AG09319 (cell line): ENCODE data around the gene XRN1.
A peak's percentile ranks its signal among the peaks of the same experiment; 100 is the strongest.

ENCODE experiments used
- DNase-seq: peaks from one replicate; pipeline ENCODE4 v3.0.0-alpha.2; 2010; ENCODE audit warnings: low read depth; ENCODE audit errors: extremely low read depth
- TF ChIP-seq, protein P1 (sequence below): IDR thresholded peaks from 2 replicates; pipeline ENCODE4 v1.5.1; 2011; ENCODE audit warnings: low read depth, mild to moderate bottlenecking, inconsistent platforms, low read length, moderate library complexity

The XRN1 gene, protein sequence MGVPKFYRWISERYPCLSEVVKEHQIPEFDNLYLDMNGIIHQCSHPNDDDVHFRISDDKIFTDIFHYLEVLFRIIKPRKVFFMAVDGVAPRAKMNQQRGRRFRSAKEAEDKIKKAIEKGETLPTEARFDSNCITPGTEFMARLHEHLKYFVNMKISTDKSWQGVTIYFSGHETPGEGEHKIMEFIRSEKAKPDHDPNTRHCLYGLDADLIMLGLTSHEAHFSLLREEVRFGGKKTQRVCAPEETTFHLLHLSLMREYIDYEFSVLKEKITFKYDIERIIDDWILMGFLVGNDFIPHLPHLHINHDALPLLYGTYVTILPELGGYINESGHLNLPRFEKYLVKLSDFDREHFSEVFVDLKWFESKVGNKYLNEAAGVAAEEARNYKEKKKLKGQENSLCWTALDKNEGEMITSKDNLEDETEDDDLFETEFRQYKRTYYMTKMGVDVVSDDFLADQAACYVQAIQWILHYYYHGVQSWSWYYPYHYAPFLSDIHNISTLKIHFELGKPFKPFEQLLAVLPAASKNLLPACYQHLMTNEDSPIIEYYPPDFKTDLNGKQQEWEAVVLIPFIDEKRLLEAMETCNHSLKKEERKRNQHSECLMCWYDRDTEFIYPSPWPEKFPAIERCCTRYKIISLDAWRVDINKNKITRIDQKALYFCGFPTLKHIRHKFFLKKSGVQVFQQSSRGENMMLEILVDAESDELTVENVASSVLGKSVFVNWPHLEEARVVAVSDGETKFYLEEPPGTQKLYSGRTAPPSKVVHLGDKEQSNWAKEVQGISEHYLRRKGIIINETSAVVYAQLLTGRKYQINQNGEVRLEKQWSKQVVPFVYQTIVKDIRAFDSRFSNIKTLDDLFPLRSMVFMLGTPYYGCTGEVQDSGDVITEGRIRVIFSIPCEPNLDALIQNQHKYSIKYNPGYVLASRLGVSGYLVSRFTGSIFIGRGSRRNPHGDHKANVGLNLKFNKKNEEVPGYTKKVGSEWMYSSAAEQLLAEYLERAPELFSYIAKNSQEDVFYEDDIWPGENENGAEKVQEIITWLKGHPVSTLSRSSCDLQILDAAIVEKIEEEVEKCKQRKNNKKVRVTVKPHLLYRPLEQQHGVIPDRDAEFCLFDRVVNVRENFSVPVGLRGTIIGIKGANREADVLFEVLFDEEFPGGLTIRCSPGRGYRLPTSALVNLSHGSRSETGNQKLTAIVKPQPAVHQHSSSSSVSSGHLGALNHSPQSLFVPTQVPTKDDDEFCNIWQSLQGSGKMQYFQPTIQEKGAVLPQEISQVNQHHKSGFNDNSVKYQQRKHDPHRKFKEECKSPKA (N-terminal part only)

DNA sequence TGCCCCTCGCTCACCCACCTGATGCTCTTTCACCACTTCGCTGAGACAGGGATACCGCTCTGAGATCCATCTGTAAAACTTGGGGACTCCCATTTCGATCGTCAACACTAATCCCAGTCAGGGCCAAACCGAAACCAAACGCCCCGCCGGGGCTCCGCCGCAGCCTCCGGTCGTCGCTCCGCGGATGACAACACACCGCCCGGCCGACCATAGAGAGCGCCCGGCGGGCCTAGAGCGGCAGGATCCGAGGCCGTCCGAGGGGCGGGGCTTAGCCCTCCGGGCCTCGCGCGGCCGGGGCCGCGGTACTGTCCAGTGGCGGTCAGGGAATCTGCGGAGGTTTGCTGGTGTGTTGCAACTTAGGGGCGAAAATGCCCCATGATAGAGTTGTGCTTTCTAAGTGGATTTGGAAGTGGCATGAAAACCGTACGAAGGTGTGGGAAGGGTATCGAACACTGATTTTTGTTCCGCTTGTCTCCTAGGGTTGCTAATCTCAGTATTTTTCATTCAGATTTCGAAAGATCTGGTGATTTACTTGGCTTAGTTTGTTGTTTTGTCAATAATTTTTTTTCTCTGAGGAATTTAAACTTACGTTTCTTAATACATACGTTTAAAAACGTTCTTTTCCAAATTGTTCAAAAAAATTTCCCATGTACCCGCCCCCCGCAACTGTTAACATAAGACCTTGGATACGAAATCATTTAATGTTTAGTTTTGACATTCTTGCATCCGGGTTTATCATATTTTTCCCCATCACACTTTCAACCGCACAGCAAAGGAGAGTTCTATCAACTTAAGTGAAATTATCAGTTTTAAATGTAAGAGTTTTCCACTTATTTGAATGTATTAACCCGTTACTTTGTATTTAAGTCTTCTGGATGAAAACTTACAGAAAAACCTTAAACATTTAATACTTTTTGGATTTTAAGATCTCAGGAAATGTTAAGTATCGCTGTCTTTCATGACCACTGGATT is at the start of gene XRN1:
Gene XRN1 (minus strand): TSS at position 186 of the 972 bp plus-strand sequence. CDS start 93 bp downstream, at position 93.
- TF ChIP-seq, protein P1, sequence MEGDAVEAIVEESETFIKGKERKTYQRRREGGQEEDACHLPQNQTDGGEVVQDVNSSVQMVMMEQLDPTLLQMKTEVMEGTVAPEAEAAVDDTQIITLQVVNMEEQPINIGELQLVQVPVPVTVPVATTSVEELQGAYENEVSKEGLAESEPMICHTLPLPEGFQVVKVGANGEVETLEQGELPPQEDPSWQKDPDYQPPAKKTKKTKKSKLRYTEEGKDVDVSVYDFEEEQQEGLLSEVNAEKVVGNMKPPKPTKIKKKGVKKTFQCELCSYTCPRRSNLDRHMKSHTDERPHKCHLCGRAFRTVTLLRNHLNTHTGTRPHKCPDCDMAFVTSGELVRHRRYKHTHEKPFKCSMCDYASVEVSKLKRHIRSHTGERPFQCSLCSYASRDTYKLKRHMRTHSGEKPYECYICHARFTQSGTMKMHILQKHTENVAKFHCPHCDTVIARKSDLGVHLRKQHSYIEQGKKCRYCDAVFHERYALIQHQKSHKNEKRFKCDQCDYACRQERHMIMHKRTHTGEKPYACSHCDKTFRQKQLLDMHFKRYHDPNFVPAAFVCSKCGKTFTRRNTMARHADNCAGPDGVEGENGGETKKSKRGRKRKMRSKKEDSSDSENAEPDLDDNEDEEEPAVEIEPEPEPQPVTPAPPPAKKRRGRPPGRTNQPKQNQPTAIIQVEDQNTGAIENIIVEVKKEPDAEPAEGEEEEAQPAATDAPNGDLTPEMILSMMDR: no peak
- peak; percentile 88 for DNase-seq

DNA sequence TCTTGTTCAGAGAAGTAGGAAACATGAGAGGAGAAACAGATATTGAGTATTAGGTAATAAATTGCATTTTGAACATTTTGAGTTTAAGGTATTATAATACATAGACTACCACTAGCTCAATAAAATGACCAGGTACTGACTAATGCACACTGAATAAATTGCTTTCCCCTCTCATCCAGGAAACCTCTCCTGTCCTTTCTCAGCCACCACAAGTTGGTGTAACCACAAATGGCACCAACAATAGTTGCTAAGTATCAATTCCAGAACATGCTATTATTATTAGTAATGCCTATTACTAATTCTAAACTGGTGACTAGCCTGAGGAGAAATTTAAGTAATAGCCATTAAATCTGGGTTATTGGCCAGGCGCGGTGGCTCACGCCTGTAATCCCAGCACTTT is 47.3 kb upstream of the XRN1 start:
- DNase-seq: no peak
- TF ChIP-seq, protein P1: no peak

DNA sequence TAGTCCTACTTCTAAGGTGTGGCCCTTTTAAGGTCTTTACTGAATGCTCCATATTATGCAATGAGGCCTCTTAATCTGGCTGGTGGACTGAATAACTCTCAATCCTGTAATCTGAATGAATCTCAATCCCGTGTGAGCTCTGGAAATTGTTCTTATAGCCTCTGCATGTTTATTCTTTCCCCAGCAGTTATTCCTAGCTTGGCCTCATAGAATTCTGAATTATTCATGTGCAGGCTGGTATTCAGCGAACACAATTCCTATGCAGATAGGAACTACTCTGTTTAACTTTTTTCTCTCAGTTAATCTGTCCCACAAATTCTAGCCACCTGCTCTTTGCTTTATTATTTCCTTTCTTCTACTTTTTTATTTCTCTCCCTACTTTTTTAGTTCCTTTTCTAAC is 44.3 kb upstream of the XRN1 start:
- no peak for DNase-seq
- TF ChIP-seq, protein P1: no peak

DNA sequence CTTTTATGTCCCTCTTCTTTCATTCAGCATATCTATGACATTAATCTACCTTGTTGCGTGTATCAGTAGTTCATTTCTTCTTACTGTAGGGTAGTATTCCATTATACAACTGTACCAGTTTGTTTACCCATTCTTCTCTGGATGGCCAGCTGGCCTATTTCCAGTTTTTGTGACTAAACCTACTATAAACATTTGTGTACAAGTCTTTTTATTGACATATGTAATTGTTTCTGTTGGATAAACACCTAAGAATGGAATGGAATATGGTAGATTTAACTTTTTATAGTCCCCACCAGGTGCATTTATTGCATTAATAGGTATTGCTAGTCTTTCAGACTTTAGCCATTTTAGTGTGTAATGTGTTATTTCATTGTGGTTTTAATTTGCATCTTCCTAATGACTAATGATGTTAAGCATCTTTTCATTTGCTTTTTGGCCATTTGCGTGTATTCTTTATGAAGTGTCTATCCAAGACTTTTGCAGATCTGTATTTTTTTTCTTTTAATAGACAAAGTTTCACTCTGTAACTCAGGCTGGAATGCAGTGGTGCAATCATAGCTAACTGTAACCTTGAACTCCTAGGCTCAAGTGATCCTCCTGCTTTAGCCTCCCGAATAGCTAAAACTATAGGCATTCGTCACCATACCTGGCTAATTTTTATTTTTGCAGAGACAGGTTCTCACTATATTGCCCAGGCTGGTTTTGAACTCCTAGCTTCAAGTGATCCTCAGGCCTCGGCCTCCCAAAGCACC is 41.9 kb upstream of the XRN1 start:
- DNase-seq: no peak
- TF ChIP-seq, protein P1: no peak

DNA sequence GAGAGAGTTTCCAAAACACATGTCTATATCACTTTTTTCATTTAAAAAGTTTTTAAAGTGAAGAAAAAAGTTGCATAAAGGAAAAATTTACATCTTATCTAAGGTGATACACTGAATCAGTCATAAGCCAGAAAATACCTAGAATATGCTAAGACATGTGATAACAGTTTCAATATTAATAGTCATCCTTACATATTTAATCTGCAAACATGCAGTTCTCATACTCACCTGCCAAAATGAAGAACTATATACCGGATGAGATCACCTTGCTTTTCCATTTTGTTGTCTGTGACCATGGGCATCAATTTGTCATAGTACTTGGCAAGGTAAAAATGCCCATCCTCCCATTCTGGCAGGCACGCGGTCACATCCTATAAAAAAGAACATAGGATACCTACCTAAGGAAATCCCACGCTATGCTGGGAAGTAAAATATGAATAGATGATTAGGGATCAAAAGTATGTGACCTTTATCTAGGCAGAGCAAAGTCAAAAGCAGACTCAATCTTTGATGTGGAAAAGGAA is 37.1 kb upstream of the XRN1 start:
- DNase-seq: no peak
- TF ChIP-seq, protein P1: no peak
